Stimulated activated CD4-positive, alpha-beta T cell treated with anti-CD3 and anti-CD28 coated beads, Interleukin-15, amount 100 ng/mL, for 48 hours (primary cell): Measurements from ENCODE around the gene LRRC38.
A peak's percentile ranks its signal among the peaks of the same experiment; 100 is the strongest.
"Not testable (repeated sequence)": the region's sequence is repeated elsewhere in the genome, so short reads cannot be mapped to it uniquely, and the experiment has no call there.

Experiments
- DNase-seq, 2 donors: peaks; one replicate each; pipeline ENCODE4 v3.0.0-alpha.2; 2020; ENCODE audit warnings: low read depth in 2 of 2

The LRRC38 gene

GRCh38 chr1:13513895-13514546 lies at the start of gene LRRC38:
Gene LRRC38 (minus strand): TSS chr1:13514003. CDS start chr1:13513593, 410 bp downstream.
- peak in 1 of 2 donors; percentile 3 for DNase-seq

GRCh38 chr1:13562981-13563380 lies 49.2 kb upstream of the LRRC38 start:
- not testable (repeated sequence) for DNase-seq

GRCh38 chr1:13560541-13560940 lies 46.7 kb upstream of the LRRC38 start:
- DNase-seq: no peak

GRCh38 chr1:13556224-13556764 lies 42.5 kb upstream of the LRRC38 start:
- no peak for DNase-seq

GRCh38 chr1:13554798-13555197 lies 41.0 kb upstream of the LRRC38 start:
- no peak for DNase-seq

- DNase-seq: no peak
These were observed 36.9 kb upstream of the LRRC38 start for GRCh38 chr1:13550663-13551062.

- DNase-seq: no peak
These were observed 35.7 kb upstream of the LRRC38 start for GRCh38 chr1:13549521-13549920.

- DNase-seq: no peak
These were observed 35.2 kb upstream of the LRRC38 start for GRCh38 chr1:13549021-13549420.

- no peak for DNase-seq
These were observed 34.5 kb upstream of the LRRC38 start for GRCh38 chr1:13548281-13548680.

- no peak for DNase-seq
These were observed 33.0 kb upstream of the LRRC38 start for GRCh38 chr1:13546791-13547190.

GRCh38 chr1:13544221-13544556 lies 30.4 kb upstream of the LRRC38 start:
- DNase-seq: no peak

- DNase-seq: no peak
These were observed 29.8 kb upstream of the LRRC38 start for GRCh38 chr1:13543451-13544220.

GRCh38 chr1:13541435-13542215 lies 27.8 kb upstream of the LRRC38 start:
- no peak for DNase-seq

GRCh38 chr1:13540866-13541265 lies 27.1 kb upstream of the LRRC38 start:
- no peak for DNase-seq

GRCh38 chr1:13539683-13540082 lies 25.9 kb upstream of the LRRC38 start:
- DNase-seq: no peak

- no peak for DNase-seq
These were observed 25.0 kb upstream of the LRRC38 start for GRCh38 chr1:13538832-13539231.

- no peak for DNase-seq
These were observed 22.8 kb upstream of the LRRC38 start for GRCh38 chr1:13536571-13536970.

GRCh38 chr1:13535227-13535626 lies 21.4 kb upstream of the LRRC38 start:
- DNase-seq: no peak

- DNase-seq: no peak
These were observed 14.5 kb upstream of the LRRC38 start for GRCh38 chr1:13528320-13528719.

GRCh38 chr1:13523780-13524477 lies 10.1 kb upstream of the LRRC38 start:
- DNase-seq: no peak

- DNase-seq: no peak
These were observed 7.2 kb upstream of the LRRC38 start for GRCh38 chr1:13520985-13521384.
